ENCODE measurements around the gene SPEM1.

- TF ChIP-seq CTCF (conservative IDR thresholded peaks at IDR 0.05) (peak; percentile 54), EZH2 (IDR thresholded peaks at IDR 0.05; ENCODE audit: low read depth) (no peak)
These were observed 16.6 kb downstream of the SPEM1 start for GRCh38 chr17:7436556-7437368.

All from PC-9 (cell line).